ENCODE measurements around the gene UTP3. TPM values are rescaled to one million over a fixed set of nuclear protein-coding genes. Genes with fewer than 3 reads are reported as not detected.

Gene UTP3
- total RNA-seq: 10 to 100 TPM in 1 of 2 donors, 1 to 10 TPM in 1; 9.7 to 12.8 TPM
- 10 to 100 TPM in 1 of 2 donors, 1 to 10 TPM in 1; 6.5 to 12.2 TPM for polyA plus RNA-seq

GRCh38 chr4:70687821-70688794 lies at the start of gene UTP3:
Gene UTP3, plus strand, starts transcription at chr4:70688532. Its CDS starts 146 bp downstream, at chr4:70688678.
- H3K36me3 ChIP-seq (ENCODE audit: control insufficient read depth in 4 of 4, insufficient read depth in 3 of 4, low read depth in 1 of 4, low read length in 3 of 4): no peaks in the 10 kb centered on the region
- H3K9ac ChIP-seq (ENCODE audit: low read depth in 1 of 2, low read length in 2 of 2): peak within 1 kb of the TSS; percentile 87 to 90
- DNase-seq (ENCODE audit: low spot score): peak; percentile 93
- peak within 1 kb of the TSS; percentile 65 to 97 (median 96) for H3K4me3 ChIP-seq (ENCODE audit: low read depth in 1 of 3, low read length in 3 of 3)
- no peaks in the 10 kb centered on the region for H3K27me3 ChIP-seq (ENCODE audit: control insufficient read depth in 4 of 4, insufficient read depth in 4 of 4, low read length in 3 of 4)
- H3K9me3 ChIP-seq (ENCODE audit: control insufficient read depth in 4 of 4, low read length in 3 of 4): no peaks in the 10 kb centered on the region
- peaks cover 0 to 33% (median 25%) of the 10 kb centered on the region in 4 donors for H3K4me1 ChIP-seq (ENCODE audit: control insufficient read depth in 4 of 4, insufficient read depth in 4 of 4, low read length in 3 of 4)
- under 1% methylated on average over 70 of the region's 70 CpGs for WGBS
- TF ChIP-seq YY1 (IDR thresholded peaks at IDR 0.05) (peak; percentile 91), GABPA (IDR thresholded peaks at IDR 0.05 in 1 of 2, conservative IDR thresholded peaks at IDR 0.05 in 1 of 2) (peak; percentile 98 to 100), TAF1 (conservative IDR thresholded peaks at IDR 0.05) (peak; percentile 82), ZBTB33 (IDR thresholded peaks at IDR 0.05) (peak; percentile 95), HNF4G (IDR thresholded peaks at IDR 0.05) (peak; percentile 56), SP1 (IDR thresholded peaks at IDR 0.05) (peak; percentile 89), RXRA (IDR thresholded peaks at IDR 0.05) (peak; percentile 77 to 83), HNF4A (conservative IDR thresholded peaks at IDR 0.05) (peak; percentile 60 to 70), JUND (IDR thresholded peaks at IDR 0.05) (peak in 1 of 2 donors; percentile 73), RAD21 (IDR thresholded peaks at IDR 0.05) (peak; percentile 84), ATF3 (IDR thresholded peaks at IDR 0.05) (peak; percentile 81), REST (IDR thresholded peaks at IDR 0.05) (peak; percentile 91), CTCF (IDR thresholded peaks at IDR 0.05; ENCODE audit: low read depth, low read length, missing input control) (peak; percentile 95), MAX (IDR thresholded peaks at IDR 0.05) (peak; percentile 100), FOXA1 (IDR thresholded peaks at IDR 0.05) (peak; percentile 72), EGR1 (IDR thresholded peaks at IDR 0.05; ENCODE audit: low read depth in 2 of 2) (peak; percentile 96 to 98), FOXA2 (IDR thresholded peaks at IDR 0.05) (peak; percentile 75), NR2F2 (IDR thresholded peaks at IDR 0.05) (peak; percentile 94)
- peak within 1 kb of the TSS; percentile 89 to 93 for H3K27ac ChIP-seq (ENCODE audit: low read depth in 1 of 2, low read length in 2 of 2)
